Lung microvascular endothelial cell (primary cell): ENCODE measurements around the gene LIPE. TPM values are rescaled to one million over a fixed set of nuclear protein-coding genes. Genes with fewer than 3 reads are reported as not detected.

Experiments used
- DNase-seq, 2 donors: peaks; one replicate each; pipeline versions ENCODE4 v3.0.0 to v3.0.0-alpha.2; 2010; ENCODE audit warnings: low read depth in 2 of 2
- total RNA-seq: library from RNA; depleted of rRNA; stranded (reverse); fragments of >200 nt; gene quantifications from 2 replicates; pipeline ENCODE4 v1.2.1, GENCODE V29; 2014

Gene LIPE
- total RNA-seq, 1 donor from 2014 or later, result 2.6 TPM

DNA sequence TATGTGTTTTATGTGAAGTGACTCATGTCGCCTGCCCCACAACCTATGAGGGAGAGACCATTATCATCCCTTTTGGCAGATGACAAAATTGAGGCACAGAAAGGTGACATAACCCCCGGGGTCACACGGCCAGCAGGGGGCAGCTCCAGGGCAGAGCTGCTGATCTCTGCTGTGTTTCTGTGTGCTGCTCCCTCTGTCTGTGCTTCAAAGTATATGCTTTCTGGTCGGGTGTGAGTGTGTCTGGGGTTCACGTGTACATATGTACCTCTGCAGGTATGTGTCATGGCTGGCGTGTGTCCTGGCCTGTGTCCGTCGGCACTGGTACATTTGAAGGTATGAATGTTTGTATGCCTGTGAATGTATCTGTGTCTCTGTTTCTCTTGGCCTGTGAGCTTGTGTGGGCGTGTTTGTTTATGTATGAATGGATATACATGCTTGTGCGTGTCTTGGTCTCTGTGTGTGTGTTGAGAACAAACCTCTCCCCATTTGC lies 7.1 kb downstream of the LIPE start:
- DNase-seq, result peak; percentile 65 to 71

DNA sequence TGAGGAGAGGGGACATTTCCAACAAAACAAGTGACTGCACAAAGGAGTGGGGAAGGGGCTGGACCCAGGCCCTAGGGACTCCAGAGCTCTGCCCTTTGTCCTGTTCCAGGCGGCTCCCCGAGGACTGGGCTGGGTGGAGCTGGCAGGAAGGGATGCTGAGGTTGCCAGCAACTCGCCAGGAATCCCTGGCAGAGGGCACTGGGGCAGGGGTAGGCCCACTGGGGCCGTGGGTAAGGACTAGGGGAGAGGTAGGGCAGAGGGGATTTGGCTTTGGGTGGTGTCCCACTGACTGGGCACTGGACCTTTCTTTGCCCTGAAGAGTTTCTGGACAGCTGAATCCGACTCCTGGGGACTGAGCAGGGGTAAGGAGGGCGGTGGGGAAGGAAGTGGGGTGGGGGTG lies 7.9 kb downstream of the LIPE start:
- no peak for DNase-seq

DNA sequence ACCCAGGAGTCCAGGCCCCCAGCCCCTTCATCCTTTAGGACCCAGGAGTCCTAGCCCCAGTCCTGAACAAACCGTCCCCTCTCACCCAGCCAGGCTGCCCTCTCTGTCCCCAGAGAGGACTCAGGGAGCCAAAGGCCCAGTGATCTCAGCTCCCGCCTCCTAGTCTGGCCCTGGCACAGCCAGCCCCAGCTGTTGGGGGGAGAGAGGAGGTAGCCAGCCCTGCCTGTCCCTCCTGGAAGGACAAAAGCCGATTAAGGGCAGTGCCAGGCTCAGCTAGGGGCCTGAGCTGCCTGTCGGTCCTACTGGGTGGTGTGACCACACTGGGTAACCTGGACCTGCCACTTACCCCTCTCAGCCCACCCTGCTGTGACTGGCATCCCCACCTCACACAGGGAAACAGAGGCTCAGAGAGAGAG lies 14.5 kb downstream of the LIPE start:
- DNase-seq, result no peak

DNA sequence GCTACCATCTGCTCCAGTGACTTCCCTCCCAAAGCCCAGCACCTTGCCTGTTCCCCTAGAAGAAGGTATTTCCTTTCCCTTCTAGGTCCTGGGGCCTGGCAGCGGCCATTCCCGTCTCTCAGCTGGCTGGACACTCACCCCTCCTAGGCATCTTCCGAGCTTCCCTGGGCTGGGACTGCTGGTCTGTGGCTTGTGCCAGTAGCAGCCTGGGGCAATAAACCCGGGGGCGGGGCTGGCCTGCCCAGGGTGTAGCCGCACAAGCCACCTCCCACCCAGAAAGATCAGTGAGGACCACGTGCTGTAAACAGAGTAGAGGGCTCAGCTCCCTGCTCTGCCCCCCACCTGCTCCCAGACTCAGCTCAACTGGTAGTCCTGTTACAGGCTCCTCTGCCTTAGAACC lies 15.0 kb downstream of the LIPE start:
- no peak for DNase-seq

DNA sequence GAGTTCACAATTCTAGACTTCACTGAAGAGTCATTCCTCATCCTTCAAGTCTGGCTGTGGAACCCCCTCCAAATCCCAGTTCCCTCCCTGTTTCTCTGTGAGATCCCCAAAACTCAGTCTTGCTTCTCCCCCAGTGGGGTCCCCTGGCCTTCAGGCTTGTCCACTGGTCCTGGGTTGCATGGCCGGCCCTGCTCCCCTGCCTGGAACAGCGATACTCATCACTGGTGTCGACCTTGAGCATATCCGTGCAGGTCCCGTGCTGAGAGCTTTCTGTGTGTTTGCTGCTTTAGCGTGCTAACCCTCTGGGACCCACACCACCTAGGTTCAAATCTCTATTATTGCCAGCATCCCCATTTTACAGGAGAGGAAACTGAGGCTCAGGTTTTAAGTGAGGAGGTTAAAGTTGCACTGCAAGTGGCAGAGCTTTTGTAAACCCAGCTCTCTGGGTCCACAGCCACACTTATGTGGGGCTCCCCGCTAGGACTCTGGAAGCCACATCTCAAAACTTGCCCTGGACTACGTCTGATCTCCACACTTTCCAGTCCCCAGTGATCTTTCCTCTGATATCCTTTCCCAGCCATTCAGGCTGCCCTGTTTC lies 15.5 kb downstream of the LIPE start:
- DNase-seq, result no peak

DNA sequence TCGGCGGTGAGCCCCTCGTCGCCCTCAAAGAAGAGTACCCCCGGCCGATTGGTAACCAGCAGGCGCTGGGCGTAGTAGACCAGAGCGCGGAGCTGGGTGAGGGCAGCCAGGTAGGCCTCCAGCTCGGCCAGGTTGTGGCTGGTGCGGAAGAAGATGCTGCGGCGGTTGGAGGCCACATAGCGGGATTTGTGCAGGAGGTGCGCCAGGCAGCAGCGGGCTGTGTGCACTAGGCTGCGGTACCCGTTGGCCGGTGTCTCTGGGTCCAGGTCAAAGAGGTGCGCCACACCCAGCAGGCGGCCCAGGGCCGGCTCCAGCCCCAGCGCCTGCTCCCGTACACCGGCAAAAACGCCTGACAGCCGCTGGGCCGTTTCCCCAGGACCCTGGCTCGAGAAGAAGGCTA lies 16.8 kb downstream of the LIPE start:
- DNase-seq, result no peak

DNA sequence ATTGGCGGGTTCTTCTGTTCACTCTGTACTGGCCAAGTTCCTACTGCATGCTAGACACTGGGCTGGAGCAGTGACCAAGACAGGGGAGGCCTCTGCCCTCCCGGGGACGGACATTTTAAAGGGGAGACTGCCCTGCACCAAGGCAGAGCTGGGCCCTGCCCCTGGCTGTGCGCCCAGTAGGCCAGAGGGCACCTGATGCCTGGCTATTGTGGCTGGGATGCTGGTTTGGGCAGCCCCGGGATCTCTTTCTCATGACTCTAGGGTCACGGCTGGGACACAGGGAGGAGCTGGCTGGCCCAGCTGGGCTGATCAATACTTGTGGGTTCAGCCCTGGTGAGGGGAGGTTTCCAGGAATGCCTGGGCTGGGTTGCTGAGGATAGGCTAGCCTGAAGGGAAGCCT lies 17.7 kb downstream of the LIPE start:
- no peak for DNase-seq

DNA sequence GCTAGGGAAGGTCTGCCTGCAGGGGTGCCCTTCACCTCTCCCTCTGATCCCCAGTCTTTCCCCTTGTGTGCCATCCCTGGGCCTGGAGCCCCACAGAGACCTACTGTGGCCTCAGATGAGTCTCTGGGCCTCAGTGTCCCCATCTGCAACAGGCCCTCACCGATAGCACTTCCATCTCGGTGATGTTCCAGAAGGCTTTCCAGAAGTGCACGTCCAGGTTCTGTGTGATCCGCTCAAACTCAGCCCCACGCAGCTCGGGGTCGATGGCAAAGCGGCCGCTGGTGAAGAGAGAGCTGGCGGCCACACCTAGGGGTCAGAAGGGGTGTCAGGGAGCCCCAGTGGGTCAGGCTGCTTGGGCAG lies 19.4 kb downstream of the LIPE start:
- DNase-seq, result no peak

DNA sequence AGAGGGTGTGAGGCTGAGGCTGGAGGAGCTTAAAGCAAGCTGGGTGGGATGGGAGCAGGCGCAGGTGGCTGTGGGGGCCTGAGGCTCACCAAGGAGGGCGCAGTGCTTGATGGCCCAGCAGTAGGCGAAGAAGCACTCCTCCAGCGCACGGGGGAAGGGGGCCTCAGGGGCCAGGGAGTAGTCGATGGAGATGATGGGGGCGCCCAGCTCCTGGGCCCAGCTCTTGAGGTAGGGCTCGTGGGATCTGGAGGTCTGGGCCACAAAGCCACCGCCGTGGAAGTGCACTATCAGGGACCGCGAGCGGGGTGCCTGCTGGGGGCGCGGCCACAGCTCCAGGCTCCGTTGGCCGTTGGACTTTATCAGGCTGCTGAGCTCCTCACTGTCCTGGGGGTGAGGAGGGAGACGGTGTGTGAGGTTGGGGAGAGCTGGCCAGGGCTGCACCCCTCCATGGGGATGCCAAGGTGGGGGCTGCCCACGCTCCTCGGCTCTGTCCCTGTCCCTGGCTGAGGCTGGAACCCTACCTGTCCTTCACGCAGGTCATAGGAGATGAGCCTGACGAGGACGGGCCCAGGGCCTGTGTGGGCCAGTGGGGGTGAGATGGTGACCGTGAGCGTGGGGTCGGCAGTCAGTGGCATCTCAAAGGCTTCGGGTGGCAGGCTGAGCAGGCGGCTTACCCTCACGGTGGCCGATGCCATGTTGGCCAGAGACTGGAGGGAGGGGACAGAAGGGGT lies 19.9 kb downstream of the LIPE start:
- no peak for DNase-seq

DNA sequence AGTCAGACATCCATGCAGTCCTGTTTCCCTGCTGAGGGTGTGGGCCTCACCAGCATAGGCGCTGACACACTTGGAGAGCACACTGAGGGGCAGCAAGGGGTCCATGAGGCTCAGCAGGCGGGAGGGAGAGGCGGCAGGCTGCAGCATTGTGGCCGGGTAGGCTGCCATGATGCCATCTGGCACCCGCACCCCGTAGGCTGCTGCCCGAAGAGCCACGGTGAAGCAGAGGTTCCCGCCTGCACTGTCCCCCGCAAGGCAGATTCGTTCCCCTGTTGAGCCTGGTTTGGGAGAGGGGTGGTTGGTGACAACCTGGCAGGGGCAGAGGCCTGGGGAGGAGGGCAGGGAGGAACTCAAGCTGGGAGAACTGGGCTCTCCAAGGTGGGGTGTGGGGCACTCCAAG lies 21.1 kb downstream of the LIPE start:
- no peak for DNase-seq

DNA sequence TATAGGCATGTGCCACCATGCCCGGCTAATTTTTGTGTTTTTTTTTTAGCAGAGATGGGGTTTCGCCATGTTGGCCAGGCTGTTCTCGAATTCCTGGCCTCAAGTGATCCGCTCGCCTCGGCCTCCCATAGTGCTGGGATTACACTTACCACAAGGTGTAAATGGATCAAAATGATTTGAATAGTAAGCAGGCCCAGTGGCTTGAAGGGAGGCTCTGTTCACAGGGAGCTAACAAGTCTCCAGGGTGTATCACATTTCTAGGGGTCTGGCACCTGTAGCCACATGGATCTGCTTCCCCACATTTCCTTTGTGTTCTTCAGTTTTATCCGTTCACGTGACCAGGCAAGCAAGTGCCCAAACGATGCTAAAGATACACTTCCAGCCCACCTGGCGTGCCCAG lies 23.6 kb downstream of the LIPE start:
- no peak for DNase-seq

DNA sequence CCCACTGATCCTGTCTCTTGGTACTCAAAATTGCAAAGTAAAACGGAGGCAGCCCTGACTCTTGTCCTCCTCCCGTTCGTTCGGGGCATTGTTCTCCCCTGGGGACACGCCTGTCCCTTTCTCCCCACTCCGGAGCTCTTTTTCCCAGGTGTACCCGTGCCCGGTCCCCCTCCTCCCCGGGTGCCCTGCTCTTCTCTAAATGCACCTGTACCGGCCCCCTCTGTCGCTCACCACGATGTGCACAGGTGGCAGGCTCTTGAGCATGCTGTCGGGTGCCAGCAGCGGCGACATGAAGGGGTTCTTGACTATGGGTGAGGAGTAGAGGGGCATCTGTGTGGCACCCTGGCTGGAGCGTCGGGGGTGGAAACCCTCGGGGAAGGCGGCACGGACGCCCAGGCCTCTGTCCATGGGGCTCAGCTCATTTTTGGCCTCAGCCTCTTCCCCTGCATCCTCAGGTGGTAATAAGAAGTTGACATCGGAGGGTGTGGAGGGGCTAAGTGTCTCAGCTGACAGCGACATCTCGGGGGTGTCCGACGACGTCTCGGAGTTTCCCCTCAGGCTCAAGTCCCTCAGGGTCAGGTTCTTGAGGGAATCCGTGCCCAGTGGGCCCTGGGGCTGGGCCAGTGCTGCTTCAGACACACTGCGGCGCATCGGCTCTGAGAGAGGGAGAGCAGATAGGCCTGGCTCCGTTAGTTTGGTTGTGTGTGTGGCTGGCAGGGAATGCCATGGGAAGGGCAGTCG lies 24.6 kb downstream of the LIPE start:
- no peak for DNase-seq

DNA sequence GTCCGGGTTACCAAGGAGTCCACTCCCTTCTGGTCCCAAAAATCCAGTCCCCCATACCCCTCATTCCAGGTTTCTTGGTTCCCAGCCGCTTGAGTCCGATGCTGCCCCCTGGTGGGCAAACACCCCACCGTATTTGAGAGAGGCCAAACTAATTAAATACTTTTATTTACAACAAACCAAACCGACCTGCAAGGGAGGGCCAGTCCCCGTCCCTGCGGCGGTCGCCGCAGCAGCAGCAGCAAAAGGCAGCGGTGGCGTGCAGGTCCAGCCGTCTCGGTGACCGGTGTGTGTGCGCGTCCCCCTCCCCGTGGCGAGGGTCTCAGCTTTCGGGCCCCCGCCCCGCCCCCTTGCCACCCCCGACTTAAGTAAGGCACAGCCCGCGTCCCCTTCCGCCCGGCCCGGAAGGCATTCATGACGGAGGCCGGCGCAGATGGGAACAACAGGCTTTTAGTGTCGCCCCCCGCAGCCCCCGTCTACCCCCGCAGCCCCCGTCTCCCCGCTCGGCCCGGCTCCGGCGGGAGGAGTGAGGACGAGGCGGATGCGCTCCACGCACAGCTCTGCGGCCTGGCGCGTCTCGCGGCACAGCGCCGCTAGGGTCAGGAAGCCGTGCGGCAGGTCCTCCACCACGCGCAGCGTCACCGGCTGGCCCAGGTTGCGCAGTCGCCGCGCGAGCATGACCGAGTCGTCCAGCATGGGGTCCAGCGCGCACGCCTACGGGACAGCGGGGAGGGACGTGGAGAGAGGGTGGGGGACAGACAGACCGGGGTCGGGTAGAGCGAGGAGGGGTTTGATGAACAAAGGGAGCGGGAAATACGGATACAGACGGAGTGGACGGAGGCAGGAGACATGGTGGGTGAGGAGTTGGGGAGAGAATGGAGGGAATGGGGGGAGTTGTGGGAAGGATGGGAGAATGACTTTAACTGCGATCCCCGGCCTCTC lies 25.6 kb downstream of the LIPE start:
- DNase-seq, result peak; percentile 80 to 88

DNA sequence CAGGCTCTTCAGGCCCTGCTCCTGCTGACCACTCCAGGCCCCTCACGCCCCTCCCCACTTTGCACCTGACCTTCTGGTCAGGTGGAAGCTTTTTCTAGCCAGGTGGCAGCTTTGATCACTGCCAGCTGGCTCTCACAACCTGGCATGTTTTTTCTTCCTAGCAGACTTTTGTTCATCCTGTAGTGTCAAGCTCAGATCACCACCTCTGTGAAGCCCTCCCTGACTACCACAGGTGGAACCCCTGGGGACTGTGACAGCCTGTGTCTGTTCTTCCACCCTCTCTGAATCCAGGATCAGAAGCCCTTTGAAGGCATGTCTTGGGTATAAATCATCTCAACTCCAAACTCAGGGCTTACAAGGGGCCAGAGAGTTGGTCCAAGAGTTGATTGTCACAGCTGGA lies 26.8 kb downstream of the LIPE start:
- DNase-seq, result no peak

DNA sequence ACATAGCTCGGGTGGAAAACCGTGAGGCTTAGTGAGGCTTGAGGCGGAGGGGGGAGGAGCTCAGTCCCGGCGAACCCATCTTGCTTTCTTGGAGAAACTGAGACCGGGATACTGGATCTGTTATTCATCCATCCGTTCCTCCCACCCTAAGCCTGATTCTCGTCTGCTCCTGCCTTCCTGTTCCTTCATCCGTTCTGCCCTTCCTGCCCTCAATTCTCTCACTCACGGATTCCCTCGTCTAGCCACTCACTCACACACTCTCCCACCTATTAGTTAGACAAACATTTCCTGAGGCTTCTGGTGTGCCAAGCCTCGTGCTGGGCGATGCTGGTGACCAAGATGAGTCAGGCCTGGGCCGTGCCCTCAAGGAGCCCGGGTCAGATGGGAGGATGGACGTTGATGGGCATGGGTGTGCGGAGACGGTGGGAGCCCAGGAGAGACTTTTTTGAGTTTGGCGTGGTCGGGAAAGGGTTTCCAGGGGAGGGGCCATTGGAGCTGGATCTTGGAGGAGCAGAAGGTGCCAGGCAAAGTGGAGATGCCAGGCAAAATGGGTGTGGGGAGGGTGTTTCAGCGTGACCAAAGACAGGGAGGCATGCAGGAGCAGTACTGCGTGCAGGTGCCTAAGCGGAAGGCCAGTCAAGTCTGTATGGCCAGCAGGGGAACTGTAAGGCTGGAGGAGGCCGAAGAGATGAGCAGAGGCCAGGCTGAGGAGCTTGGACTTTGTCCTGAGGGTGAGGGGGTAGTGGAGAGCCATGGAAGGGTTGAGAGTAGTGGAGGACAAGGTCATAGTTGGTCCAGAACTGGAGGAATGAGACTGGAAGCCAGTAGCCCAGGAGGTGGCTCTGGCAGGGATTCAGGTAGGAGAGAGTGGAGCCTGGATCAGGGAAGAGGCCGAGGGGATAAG lies 29.7 kb downstream of the LIPE start:
- DNase-seq, result peak in 1 of 2 donors; percentile 28

DNA sequence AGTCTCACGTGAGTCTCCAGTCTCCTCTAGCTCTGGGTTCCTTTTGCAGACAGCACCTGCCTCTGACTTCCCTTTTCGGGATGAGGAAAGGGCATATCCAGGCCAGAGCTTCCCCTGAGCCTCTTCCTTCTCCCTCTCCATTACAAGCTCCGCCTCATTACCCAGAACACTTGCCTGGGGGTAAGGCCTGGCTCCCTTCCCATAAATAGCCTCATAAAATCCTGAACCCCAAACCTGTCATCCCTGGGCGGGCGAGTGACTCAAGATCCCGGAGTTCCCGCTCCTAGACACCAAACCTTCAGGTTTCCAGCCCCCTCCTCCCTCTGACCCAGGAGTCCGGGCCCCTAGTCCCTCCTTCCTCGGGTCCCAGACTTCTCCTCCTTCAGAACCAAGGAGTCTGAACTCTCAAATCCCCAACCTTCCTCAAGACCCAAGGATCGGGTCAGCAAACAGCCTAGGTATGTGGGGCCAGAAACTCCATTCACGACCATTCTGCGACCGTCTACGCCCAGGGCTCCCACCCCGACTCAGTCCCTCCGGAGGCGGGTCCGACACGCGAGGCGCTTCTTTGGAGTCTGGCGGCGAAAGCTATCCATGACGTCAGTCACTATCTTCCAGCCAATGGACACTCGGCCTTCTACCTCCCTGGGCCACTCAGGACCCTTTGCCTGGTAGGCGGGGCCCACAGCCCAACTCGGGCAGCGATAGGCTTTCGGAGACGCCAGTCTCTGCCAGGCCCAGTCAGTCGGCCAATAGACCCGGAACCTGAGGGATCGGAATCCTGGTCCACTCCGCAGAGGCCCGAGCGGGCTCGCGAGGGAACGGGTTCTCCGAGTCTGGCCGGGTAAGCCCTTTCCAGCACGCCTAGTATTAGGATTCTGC lies 30.6 kb downstream of the LIPE start:
- peak; percentile 99 for DNase-seq

DNA sequence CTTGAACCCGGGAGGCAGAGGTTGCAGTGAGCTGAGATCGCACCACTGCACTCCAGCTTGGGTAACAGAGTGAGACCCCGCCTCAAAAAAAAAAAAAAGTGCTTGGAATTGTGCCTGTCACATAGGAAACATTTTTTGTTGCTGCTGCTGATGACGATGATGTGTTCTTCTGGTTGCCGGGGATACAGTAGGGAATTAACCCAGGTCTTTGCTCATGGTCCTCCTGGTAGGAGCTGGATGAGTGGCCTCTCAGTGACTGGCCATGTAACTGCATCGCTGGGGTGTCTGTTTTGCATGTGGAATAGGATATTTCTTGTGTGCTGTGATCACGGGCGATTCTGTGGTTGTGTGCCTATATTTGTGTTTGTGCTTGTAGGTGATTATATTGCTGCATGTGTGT lies 32.4 kb downstream of the LIPE start:
- peak in 1 of 2 donors; percentile 41 for DNase-seq

DNA sequence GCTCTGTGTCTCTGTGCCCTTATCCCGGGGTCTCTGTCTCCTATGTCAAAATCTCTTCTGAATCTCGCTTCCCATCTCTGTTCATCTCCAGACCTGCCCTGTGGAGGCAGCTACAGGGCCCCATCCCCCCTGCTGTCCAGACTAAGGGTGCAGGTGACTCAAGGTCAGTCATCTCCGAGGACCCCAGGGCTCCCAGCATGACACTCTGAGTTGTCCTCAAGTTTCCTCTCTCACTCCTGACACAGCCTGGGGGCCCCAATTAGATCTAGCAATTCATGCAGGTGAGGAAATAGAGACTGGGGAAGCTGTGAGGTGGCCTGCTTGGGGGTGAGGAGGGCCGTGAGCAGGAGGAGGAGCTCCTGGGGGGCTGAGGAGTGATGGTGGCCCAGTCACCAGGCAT lies 35.0 kb downstream of the LIPE start:
- no peak for DNase-seq

DNA sequence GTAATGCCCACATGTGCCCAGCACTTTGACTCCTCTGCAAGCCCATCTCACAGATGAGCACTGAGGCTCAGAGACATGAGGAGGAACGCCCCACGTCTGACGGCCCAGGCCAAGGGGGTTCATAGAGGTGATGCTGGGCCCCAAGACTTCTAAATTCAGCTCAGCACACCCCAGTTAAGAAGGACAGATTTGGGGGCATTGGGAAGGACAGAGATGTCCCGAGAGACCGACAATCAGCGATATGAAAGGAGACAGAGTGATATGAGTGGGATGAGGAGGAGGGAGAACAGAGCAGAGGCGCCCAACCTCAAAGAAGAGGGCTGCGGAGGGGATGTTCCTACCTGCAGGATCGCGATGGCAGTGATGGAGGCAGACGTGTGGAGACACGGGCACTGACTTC lies 37.3 kb downstream of the LIPE start, which contains the start of gene CNFN:
Gene CNFN, minus strand, starts transcription at position 399 of the 400 bp plus-strand sequence. CDS start 1,260 bp downstream, outside the sequence.
- DNase-seq, result no peak
